OCI-LY1 (cell line): Measurements from ENCODE around the gene NXPH4.

ENCODE experiments used
- EZH2 ChIP-seq: fragments of 200-600 bp; sonication (generic), shearing (Covaris generic); IDR thresholded peaks from 2 replicates; pipeline ENCODE4 v1.8.0; 2017; ENCODE audit warnings: borderline replicate concordance, mixed run types, mild to moderate bottlenecking, antibody characterized with exemption, low read length, moderate library complexity, mixed read lengths
- TF ChIP-seq, protein P1 (sequence below): fragments of 200-600 bp; sonication (generic), shearing (Covaris generic); IDR thresholded peaks from 2 replicates; pipeline ENCODE4 v1.5.1; 2017; ENCODE audit warnings: mild to moderate bottlenecking, antibody characterized with exemption, low read length, moderate library complexity, mixed read lengths

DNA sequence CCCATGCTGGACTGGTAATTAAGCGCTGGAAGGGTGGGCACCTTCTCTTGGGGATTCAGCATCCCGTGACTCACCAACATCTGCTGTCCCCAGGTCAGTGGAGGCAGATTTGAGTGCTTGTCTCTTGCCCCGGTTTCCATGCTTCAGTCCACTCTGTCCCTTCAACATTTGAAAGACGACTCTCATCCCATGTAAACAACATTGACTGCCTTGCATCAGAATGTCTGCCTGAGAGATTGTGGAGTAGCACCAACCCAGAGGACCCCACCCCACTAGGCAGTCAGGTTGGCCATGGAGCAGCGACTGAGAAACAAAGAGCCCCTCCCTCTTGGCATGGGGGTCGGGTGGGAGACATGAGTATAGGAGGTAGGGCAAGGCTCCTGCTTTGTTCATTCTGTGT, 39.3 kb downstream of the NXPH4 start:
- TF ChIP-seq, protein P1, sequence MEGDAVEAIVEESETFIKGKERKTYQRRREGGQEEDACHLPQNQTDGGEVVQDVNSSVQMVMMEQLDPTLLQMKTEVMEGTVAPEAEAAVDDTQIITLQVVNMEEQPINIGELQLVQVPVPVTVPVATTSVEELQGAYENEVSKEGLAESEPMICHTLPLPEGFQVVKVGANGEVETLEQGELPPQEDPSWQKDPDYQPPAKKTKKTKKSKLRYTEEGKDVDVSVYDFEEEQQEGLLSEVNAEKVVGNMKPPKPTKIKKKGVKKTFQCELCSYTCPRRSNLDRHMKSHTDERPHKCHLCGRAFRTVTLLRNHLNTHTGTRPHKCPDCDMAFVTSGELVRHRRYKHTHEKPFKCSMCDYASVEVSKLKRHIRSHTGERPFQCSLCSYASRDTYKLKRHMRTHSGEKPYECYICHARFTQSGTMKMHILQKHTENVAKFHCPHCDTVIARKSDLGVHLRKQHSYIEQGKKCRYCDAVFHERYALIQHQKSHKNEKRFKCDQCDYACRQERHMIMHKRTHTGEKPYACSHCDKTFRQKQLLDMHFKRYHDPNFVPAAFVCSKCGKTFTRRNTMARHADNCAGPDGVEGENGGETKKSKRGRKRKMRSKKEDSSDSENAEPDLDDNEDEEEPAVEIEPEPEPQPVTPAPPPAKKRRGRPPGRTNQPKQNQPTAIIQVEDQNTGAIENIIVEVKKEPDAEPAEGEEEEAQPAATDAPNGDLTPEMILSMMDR = no peak
- no peak for TF ChIP-seq EZH2
